NCI-H2196 (cell line): ENCODE measurements around the gene TNFRSF1A.
A peak's percentile ranks its signal among the peaks of the same experiment; 100 is the strongest.

Experiments
- DNase-seq: peaks from one replicate; lab custom pipeline; 2025; ENCODE audit not compliant: unreplicated experiment; lab: John Stamatoyannopoulos, UW

Gene TNFRSF1A

DNA sequence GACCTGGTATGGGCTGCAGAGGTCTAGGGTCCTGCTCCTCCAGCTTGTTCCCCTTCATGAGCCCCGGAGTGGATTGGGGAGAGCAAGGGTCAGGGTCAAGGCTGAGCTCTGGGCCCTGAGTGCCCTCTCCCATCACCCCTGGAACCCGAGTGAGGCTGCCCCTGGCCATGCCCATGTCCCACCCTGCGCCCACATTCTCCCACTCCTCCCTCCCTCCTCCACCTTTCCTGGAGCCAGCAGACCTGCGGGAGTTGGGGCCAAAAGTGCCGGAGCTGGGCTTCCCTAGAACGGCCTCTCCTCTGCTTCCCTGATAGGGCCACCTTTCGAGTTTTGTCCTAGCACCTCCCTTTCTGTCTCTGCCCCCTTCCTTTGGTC lies 32.9 kb upstream of the TNFRSF1A start:
- no peak for DNase-seq

DNA sequence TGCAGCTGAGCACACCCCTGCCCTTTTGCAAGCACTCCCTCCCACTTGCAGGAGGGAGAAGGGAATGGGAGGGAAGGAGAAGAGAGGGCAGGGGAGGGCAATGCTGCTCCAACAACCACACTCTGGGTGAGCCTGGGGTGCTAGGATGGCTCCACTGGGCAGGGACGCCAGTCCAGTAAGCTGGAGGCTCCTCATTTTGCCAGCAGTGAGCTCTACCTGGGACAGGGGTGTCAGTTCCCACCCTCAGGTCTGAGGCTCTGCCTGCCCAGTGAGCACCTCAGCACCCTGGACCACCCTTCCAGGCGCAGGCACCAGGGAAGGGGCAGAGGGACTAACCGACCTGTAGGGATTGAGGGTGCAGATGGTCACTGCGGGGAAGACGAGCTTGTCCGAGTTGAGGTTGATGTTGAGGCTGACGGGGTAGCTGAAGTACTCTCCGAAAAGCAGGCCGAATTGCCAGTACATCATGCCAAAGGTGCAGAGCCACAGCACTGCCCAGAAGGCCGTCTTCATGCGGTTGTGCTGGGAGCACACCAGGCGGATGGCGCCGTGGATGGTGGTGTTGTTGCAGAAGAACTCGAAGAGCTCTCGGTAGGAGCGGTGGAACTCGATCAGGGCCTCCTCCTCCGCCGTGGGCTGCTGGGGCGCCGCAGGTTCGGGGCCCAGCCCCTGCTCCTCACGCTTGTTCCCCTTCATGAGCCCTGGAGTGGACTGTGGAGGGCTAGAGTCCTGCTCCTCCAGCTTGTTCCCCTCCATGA lies 32.3 kb upstream of the TNFRSF1A start:
- no peak for DNase-seq

DNA sequence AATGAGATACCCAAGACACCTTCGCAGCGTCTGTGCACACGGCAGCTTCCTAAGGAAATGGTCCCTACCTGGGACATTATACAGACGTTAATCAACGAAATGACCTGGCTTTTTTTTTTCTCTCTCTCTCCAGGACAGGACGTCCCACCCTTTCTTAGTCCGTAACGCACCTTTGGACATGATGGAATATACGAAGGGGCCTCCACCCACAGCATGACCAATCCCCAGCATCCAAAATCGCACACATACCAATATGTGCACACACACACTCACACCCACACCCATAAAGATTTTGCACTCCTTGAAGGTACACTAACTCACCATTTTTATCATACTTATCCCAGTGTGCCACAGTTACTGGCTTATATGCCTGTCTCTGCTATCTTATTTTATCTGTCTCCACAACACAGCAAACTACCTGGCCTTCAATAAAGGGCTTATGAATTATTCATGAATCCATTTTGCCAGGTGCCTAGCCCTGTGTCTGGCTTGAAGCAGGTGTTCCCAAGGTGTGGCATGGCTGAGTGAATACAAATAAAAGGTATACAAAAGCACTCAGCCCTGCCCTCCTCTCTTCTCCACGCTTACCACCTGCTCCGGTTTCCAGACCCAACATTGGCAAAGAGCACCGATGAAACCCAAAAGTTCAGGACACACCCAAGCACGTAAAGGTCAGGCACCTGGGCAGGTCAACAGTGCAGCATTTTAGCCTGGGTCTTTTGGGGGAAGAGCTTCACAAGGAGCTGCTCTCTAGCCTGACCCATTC lies 31.3 kb upstream of the TNFRSF1A start:
- peak; percentile 41 for DNase-seq

- peak; percentile 51 for DNase-seq
These were observed 30.6 kb upstream of the TNFRSF1A start for GRCh38 chr12:6372403-6373003.

- peak; percentile 75 for DNase-seq
These were observed 29.3 kb upstream of the TNFRSF1A start for GRCh38 chr12:6370994-6371754.

DNA sequence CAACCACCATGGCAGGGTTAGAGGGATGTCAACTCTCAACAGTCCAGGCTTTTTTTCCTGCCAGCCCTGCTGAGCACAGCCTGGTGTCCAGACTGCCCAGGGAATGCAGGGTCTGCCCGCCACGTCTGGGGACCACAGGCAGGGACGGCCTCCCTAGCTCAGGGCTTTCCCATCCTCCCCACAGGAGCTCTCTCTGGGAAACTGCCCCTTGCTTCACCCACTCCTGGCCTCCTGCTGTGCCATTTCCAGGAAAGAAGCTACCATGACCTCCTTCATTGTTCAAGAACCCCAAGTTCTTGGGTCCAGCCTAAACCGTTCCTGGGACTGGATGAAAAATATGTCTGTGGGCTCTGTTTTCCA lies 28.7 kb upstream of the TNFRSF1A start:
- DNase-seq: no peak

- DNase-seq: no peak
These were observed 28.2 kb upstream of the TNFRSF1A start for GRCh38 chr12:6369916-6370575.

DNA sequence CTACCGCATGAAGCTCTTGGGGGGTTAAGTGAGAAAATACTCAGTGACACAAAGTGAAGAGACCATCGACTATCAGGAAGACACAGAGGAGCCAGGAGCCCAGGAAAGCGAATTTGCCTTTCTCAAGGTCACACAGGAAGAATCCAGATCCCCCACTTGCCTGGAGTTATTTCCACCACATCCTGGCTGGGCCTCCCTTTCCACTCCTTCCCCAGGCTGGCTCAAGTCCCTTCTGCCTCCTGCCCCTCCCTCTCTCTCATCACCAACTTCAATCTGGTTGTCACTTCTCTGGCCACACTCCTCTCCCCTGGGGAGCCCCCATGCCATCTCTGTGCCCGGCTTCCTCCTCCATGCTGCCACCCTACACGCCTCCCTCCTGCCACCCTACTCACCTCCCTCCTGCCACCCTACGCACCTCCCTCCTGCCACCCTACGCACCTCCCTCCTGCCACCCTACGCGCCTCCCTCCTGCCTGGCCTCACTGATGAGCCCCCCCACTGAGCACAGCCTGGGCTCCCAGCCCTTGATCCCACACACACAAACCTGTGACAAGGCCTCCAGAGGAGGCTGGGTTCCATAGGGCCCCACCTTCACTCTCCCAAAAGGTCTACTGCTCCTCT lies 27.1 kb upstream of the TNFRSF1A start:
- DNase-seq: no peak

DNA sequence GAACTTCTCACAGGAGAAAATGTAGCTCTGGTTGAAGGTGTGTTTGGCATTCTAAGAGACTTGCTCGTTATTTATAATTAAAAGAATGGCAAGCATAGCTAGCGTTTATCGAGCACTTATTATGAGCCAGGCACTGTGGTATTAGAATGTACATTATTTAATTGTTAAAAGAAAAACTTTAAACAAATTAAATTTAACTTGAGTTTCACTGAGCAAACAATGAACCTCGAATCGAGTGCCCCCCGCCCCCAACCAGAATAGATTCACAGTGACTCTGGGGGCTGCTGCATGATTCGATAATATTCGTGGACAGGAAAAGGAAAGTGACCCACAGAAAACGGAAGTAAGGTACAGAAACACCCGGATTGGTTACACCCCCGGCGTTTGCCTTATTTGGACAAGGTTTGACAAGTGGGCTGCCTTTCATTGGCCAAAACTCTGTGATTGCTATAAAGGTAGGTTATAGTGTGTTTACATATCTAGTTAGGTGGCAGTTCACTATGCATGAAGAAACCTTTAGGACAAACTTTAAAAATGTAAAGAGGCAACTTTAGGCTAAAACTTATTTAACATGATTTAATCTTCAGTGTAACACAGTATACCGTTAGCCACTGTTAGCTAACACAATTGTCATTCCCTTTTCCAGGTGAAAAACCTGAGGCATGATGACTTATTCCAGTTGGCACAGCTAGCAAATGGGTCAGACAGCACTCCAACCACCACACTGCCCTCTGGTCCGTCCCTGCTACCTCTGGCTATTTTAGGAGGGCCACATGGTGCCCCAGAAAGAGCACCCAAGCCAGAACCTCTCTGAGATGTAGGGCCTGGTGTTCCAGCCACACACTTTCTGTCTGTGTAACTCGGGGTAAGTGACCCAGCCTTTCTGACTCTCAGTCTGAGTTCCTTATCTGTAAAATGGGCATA lies 26.4 kb upstream of the TNFRSF1A start:
- DNase-seq: no peak

DNA sequence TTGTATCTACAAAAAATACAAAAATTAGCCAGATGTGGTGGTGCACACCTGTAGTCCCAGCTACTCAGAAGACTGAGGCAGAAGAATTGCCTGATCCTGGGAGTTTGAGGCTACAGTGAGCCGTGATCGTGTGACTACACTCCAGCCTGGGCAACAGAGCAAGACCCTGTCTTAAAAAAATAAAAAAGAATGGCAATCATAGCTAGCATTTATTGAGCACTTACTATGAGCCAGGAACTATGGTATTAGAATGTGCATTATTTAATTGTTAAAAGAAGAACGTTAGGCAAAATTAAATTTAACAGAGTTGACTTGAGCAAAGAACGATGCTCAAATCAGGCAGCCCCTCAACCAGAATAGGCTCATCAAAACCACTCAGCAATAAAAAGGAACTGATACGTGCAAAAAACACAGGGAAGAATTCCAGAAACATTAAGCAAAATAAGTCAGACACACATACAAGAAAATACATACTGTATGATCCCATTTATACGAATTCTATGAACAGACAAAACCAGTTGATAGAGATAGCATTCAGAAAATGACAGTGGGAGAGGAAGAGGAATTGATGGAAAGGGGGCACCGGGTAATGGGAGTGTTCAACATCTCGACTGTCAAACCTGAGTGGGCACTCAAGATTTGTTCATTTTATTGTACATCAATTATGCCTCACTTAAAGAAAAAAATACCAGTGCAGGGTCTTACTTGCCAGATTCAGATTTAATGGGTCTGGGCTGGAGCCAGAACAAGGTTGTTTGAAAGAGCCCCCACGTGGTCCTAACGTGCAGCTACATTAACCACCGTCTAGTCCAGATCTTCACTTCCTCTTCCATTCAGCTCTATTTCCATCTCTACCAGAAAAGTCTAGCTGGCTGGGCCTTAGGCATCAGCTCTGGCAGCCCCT lies 25.4 kb upstream of the TNFRSF1A start:
- DNase-seq: no peak

GRCh38 chr12:6364044-6364374 lies 22.1 kb upstream of the TNFRSF1A start:
- DNase-seq: no peak

DNA sequence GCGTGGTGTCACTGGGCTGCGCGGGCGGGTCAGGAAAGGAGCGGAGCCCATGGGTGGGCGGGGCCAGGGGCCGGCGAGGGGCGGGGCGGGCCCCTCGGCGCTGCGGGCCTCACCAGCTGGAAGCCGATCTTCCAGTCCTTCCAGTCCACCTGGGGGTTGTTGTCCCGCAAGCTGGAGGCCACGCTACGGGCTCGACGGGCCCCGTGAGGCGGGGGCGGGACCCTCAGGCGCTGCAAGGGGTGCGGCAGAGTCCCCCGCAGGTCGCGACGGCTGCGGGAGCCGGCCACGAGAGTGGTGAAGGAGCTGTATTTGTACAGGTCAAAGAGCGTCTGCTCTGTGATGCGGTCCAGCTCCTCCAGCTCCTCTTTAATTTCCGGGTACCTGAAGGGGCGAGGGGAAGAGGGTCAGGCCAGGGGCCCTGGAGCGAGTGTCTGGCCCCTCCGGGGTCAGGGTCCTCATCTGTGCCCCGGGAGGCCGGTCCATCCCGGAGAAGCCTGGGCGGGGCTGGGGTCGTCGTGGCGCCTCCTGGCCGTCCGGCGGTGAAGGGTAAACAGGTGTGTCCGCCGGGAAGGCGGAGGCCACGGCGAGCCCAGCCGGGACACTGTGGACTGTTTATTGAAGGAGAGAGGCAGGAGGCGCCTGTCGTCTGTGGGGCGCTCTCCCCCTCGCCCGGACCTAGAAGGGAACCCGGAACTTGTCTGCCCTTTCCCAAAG lies 21.6 kb upstream of the TNFRSF1A start:
- no peak for DNase-seq

GRCh38 chr12:6363010-6363329 lies 21.1 kb upstream of the TNFRSF1A start:
- DNase-seq: no peak

DNA sequence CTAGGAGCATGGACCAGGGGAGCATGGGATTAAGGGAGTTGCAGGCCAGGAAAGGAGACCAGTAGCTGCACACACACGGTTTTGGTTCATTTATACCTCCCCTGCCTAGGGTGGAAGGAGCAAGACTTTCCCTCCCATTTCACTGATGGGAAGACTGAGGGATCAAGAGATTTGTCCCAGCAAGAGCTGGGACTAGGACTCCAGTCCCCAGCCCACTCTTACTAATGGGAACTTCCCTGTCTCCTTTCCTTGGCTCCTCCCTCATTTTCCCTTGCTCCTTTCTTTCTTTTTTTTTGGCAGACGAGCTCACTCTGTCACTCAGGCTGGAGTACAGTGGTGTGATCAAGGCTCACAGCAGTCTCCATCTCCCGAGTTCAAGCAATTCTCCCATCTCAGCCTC lies 20.5 kb upstream of the TNFRSF1A start:
- no peak for DNase-seq

GRCh38 chr12:6361834-6362233 lies 20.0 kb upstream of the TNFRSF1A start:
- DNase-seq: no peak

GRCh38 chr12:6360578-6361490 lies 19.0 kb upstream of the TNFRSF1A start:
- DNase-seq: no peak

DNA sequence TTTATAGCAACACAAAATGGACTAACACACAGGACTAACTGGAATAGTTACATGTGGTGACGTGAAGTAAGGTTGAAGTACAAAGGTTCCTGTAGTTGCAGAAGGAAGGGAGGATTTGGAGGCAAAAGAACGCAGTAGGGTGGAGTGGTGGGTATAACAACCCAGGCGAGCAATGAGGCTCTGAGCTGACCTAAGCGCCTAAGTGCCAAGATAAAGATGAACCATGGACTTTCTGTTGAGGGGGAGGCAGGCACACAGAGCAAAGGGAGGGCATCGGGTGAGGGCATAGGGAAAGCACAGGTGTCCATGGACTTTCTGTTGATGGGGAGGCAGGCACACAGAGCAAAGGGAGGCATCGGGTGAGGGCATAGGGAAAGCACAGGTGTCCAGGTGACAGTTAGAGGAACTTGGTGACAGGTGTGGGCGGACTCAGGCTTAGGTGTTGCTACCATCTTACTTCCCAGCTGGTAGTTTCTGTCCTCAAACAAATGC lies 18.2 kb upstream of the TNFRSF1A start:
- no peak for DNase-seq
